HCT116 (cell line): Measurements from ENCODE around the gene MARVELD1. TPM values are rescaled to one million over a fixed set of nuclear protein-coding genes. Genes with fewer than 3 reads are reported as not detected.
"Not testable (repeated sequence)": the region's sequence is repeated elsewhere in the genome, so short reads cannot be mapped to it uniquely, and the experiment has no call there.

Experiments used
- ATAC-seq: fragments of 200-7000 bp; cut with Tn5 transposase; 2 replicates; pipeline ENCODE4 v1.9.1; 2020; ENCODE audit warnings: mild to moderate bottlenecking, moderate library complexity
- BruUV-seq: library from RNA; stranded (reverse); fragments of 400-500 nt; replicated peaks from 2 replicates; lab custom pipeline; 2021; lab: Mats Ljungman, UMichigan
- CTCF ChIA-PET: fragments of 300-600 bp; sonication (Branson Sonifier 250); formaldehyde crosslinking; loops from one replicate; lab custom pipeline; 2021; ENCODE audit warnings: antibody characterized with exemption; lab: Charles Lee
- POLR2A ChIA-PET: fragments of 300-600, 350-600 bp; sonication (Branson Sonifier 250); formaldehyde crosslinking; loops from one replicate; lab custom pipeline; 2021; ENCODE audit warnings: antibody characterized with exemption; lab: Charles Lee
- RAD21 ChIA-PET, 2 experiments: fragments of 300-600 bp; sonication (Branson Sonifier 250); formaldehyde crosslinking; loops; one replicate each; lab custom pipeline; 2023; ENCODE audit warnings: low total read pairs in 2 of 2; ENCODE audit not compliant: uncharacterized antibody in 2 of 2, unreplicated experiment in 2 of 2, low non-redundant PET in 1 of 2; lab: Charles Lee
- DNase-seq: peaks from one replicate; pipeline ENCODE4 v3.0.0-alpha.2; 2010; ENCODE audit warnings: low read depth, low spot score
- H2AFZ ChIP-seq: fragments of 200-600 bp; shearing (Covaris generic), sonication (generic); 2 replicates; pipeline ENCODE4 v1.6.1; 2017; ENCODE audit warnings: low read depth, mixed run types, mixed read lengths, antibody characterized with exemption, low read length; ENCODE audit not compliant: poor library complexity, severe bottlenecking
- H3K27ac ChIP-seq: 2 replicates; pipeline ENCODE4 v1.5.1; 2012; ENCODE audit warnings: low read depth, low read length
- H3K27me3 ChIP-seq: fragments of 200-600 bp; sonication (generic); 2 replicates; pipeline ENCODE4 v1.6.1; 2016; ENCODE audit warnings: mixed run types, low read length, mixed read lengths; ENCODE audit not compliant: insufficient read depth
- H3K36me3 ChIP-seq, 2 experiments: fragments of 200-500 bp in 1 of 2; fragments of 200-600 bp in 1 of 2; sonication (Bioruptor generic) in 1 of 2; sonication (generic) in 1 of 2; 2 replicates each; pipeline versions ENCODE4 v1.5.1 to v1.6.1; 2014 to 2016; ENCODE audit warnings: low read length in 2 of 2, inconsistent platforms in 1 of 2, mixed read lengths in 1 of 2, mixed run types in 1 of 2; ENCODE audit not compliant: insufficient read depth in 2 of 2, control insufficient read depth in 1 of 2
- H3K4me1 ChIP-seq, 2 experiments: fragments of 200-600 bp in 1 of 2; sonication (generic) in 1 of 2; 2 replicates each; pipeline versions ENCODE4 v1.5.1 to v1.6.1; 2012 to 2017; ENCODE audit warnings: low read length in 2 of 2, inconsistent platforms in 1 of 2, mild to moderate bottlenecking in 1 of 2, mixed read lengths in 1 of 2, mixed run types in 1 of 2, moderate library complexity in 1 of 2; ENCODE audit not compliant: insufficient read depth in 2 of 2, control insufficient read depth in 1 of 2
- H3K4me2 ChIP-seq: fragments of 200-600 bp; sonication (generic); 2 replicates; pipeline ENCODE4 v1.6.1; 2017; ENCODE audit warnings: mixed run types, low read length, mixed read lengths
- H3K4me3 ChIP-seq, 2 experiments: fragments of 200-600 bp in 1 of 2; sonication (generic) in 1 of 2; replicated peaks in 1 of 2; 2 replicates each; pipeline ENCODE4 v1.5.1; 2011 to 2016; ENCODE audit warnings: low read length in 2 of 2, control low read depth in 1 of 2, low read depth in 1 of 2, mild to moderate bottlenecking in 1 of 2, mixed read lengths in 1 of 2, mixed run types in 1 of 2
- H3K79me2 ChIP-seq: fragments of 200-600 bp; sonication (generic); 2 replicates; pipeline ENCODE4 v1.6.1; 2017; ENCODE audit warnings: mild to moderate bottlenecking, mixed run types, low read length, moderate library complexity, mixed read lengths; ENCODE audit not compliant: insufficient read depth
- H3K9ac ChIP-seq: fragments of 200-600 bp; sonication (generic); 2 replicates; pipeline ENCODE4 v1.6.1; 2016; ENCODE audit warnings: low read length, mixed read lengths
- H3K9me2 ChIP-seq: fragments of 200-600 bp; sonication (generic), shearing (Covaris generic); 2 replicates; pipeline ENCODE4 v1.6.1; 2017; ENCODE audit warnings: mixed run types, mild to moderate bottlenecking, moderate library complexity; ENCODE audit not compliant: insufficient read depth
- H3K9me3 ChIP-seq, 2 experiments: fragments of 200-500 bp in 1 of 2; fragments of 200-600 bp in 1 of 2; sonication (Bioruptor generic) in 1 of 2; sonication (generic) in 1 of 2; 2 replicates each; pipeline ENCODE4 v1.6.1; 2014 to 2017; ENCODE audit warnings: low read length in 2 of 2, mixed read lengths in 2 of 2, inconsistent platforms in 1 of 2, low read depth in 1 of 2, mild to moderate bottlenecking in 1 of 2, mixed run types in 1 of 2, moderate library complexity in 1 of 2; ENCODE audit not compliant: control insufficient read depth in 1 of 2, insufficient read depth in 1 of 2
- H4K20me1 ChIP-seq: fragments of 200-600 bp; sonication (generic), shearing (Covaris generic); 2 replicates; pipeline ENCODE4 v1.6.1; 2017; ENCODE audit warnings: mixed run types, mild to moderate bottlenecking, moderate library complexity; ENCODE audit not compliant: insufficient read depth
- CEBPB ChIP-seq: IDR thresholded peaks from 2 replicates; pipeline ENCODE4 v1.6.1; 2012; ENCODE audit warnings: low read depth
- ELF1 ChIP-seq: IDR thresholded peaks from 2 replicates; pipeline ENCODE4 v1.6.1; 2012; ENCODE audit warnings: low read depth, borderline replicate concordance
- FOSL1 ChIP-seq: IDR thresholded peaks from 2 replicates; pipeline ENCODE4 v1.6.1; 2012; ENCODE audit warnings: low read depth
- POLR2AphosphoS5 ChIP-seq: IDR thresholded peaks from 2 replicates; pipeline ENCODE4 v1.6.1; 2011; ENCODE audit warnings: mild to moderate bottlenecking, low read depth, low read length, moderate library complexity
- RAD21 ChIP-seq: IDR thresholded peaks from 2 replicates; pipeline ENCODE4 v1.6.1; 2012; ENCODE audit warnings: low read depth, mild to moderate bottlenecking
- SIN3A ChIP-seq: IDR thresholded peaks from 2 replicates; pipeline ENCODE4 v1.6.1; 2012; ENCODE audit warnings: low read depth
- SRF ChIP-seq: IDR thresholded peaks from 2 replicates; pipeline ENCODE4 v1.6.1; 2012; ENCODE audit warnings: low read depth
- TCF7L2 ChIP-seq: IDR thresholded peaks from 2 replicates; pipeline ENCODE4 v1.7.0; 2011; ENCODE audit warnings: borderline replicate concordance, inconsistent platforms; ENCODE audit not compliant: insufficient read depth, insufficient read length; ENCODE audit errors: extremely low read depth
- intact Hi-C: fragments of 100-400 bp; cut with micrococcal nuclease; formaldehyde crosslinking; loops from 2 replicates; pipeline ENCODE4 v1.10.0; 2022
- total RNA-seq: library from RNA; stranded (reverse); gene quantifications from one replicate; pipeline ENCODE4 v1.2.1, GENCODE V29; 2021; ENCODE audit not compliant: unreplicated experiment
- TF ChIP-seq, protein P1 (sequence below): IDR thresholded peaks from 2 replicates; pipeline ENCODE4 v1.6.1; 2012

MARVELD1 gene
- total RNA-seq, 1 experiment from 2014 or later = 36.1 TPM

DNA sequence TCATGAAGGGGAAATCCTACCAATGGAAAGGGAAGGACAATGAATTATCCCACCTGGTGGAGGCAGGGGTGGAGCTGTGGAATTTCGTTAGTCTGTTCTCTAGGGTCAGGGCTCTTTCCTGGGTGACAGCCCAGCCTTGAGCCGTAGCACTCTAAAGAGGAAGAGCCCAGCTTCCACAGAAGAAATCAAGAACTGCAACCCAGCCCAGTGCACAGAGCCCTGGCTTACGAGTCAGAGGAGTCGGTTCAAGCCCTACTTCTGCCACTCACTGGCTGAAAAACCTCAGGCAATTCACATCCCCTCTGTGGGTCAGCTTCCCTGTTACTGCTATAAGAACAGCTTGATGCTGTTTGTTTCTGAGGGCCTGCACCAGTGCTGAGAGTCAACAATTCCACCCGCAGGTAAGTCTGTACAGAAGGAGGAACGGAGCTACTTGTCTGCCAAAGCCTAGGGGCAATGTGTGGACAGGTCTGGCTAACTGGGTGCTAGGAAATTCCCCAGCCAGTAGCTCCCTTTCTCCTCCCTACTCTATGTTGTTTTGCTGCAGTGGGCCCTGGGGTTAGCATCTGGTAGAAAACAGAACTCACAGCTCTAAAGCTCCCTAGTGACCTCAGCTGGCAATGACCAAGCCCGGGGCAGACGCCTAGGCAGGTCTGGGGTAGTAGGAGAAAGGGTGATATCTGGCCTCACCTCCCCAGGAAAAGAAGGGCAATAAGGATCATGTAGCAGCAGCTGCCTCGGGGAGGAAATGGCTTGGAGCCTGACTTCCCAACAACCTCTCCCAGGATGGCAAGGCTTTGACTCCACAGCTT is 29.8 kb upstream of the MARVELD1 start:
- no peak overlapping the region for H2AFZ ChIP-seq
- POLR2A ChIA-PET = interaction anchor here (1.0 to 1.4 kb wide), 3 partner anchors 12 to 53 kb away, joined by 3 read pairs; partner anchors contain the start of gene ZFYVE27

DNA sequence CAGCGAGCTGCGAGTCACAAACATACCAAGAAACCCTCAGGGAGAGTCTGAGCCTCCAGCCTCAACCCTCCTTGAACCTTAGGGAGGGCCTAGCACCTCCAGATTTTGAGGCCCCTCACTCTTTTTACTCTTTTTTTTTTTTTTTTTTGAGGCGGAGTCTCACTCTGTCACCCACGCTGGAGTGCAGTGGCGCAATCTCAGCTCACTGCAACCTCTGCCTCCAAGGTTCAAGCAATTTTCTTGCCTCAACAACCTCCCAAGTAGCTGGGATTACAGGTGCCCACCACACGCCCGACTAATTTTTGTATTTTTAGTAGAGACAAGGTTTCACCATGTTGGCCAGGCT is 29.2 kb upstream of the MARVELD1 start:
- ChIA-PET POLR2A (interaction anchor here (1.4 kb wide), 1 partner anchor 53 kb away, joined by 3 read pairs; the partner anchor contains the start of gene ZFYVE27), CTCF (interaction anchor here (0.8 to 2.1 kb wide), 5 partner anchors 17 to 112 kb away, joined by 3 to 5 read pairs (median 4); partner anchors contain the start of gene ANKRD2)
- H3K9me2 ChIP-seq, BruUV-seq, ATAC-seq, DNase-seq, intact Hi-C loops, H3K9me3 ChIP-seq, H3K4me3 ChIP-seq, RAD21 ChIA-PET, H4K20me1 ChIP-seq, H3K36me3 ChIP-seq, H2AFZ ChIP-seq, H3K27me3 ChIP-seq: not testable (repeated sequence)
- Histone ChIP-seq H3K4me2 (peak overlapping the region; percentile 97), H3K9ac (0 out of 2 replicates have a peak overlapping the region, but pooled peaks have one; percentile 5), H3K4me1 (peaks cover 44 to 56% of the 10 kb centered on the region in 2 experiments), H3K27ac (peak overlapping the region; percentile 1; the same call in 1 of the 2 replicates), H3K79me2 (peaks cover 57% of the 10 kb centered on the region)

More for the DNA sequence above, 29.8 kb upstream of the MARVELD1 start:
- H4K20me1 ChIP-seq = no peaks in the 10 kb centered on the region
- H3K36me3 ChIP-seq = no peaks in the 10 kb centered on the region
- intact Hi-C loops = no loop called here
- ChIA-PET RAD21 (no interaction called here), CTCF (interaction anchor here (0.8 to 2.1 kb wide), 5 partner anchors 18 to 112 kb away, joined by 3 to 5 read pairs (median 4); partner anchors contain the start of gene ANKRD2)
- no peak overlapping the region for H3K4me3 ChIP-seq
- H3K4me1 ChIP-seq = peaks cover 43 to 50% of the 10 kb centered on the region in 2 experiments
- no TSS peak for BruUV-seq
- no peaks in the 10 kb centered on the region for H3K9me3 ChIP-seq
- peak overlapping the region; percentile 97 for H3K4me2 ChIP-seq
- peaks cover 57% of the 10 kb centered on the region for H3K79me2 ChIP-seq
- no peaks in the 10 kb centered on the region for H3K27me3 ChIP-seq
- ATAC-seq = no peak
- peak overlapping the region; percentile 1; the same call in 1 of the 2 replicates for H3K27ac ChIP-seq
- H3K9ac ChIP-seq = peak overlapping the region; percentile 5; the same call in 1 of the 2 replicates
- TF ChIP-seq FOSL1 = no peak
- TF ChIP-seq SRF = no peak
- no peak for TF ChIP-seq POLR2AphosphoS5
- no peak for TF ChIP-seq TCF7L2
- no peak for TF ChIP-seq SIN3A
- no peak for TF ChIP-seq RAD21
- TF ChIP-seq CEBPB = no peak
- TF ChIP-seq, protein P1, sequence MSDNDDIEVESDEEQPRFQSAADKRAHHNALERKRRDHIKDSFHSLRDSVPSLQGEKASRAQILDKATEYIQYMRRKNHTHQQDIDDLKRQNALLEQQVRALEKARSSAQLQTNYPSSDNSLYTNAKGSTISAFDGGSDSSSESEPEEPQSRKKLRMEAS = no peak
- no peak for TF ChIP-seq ELF1
- TF ChIP-seq, all 23 proteins: peak for 0
- no peaks in the 10 kb centered on the region for H3K9me2 ChIP-seq
- DNase-seq = no peak
